Measurements from ENCODE around the gene CRY2. TPM values are rescaled to one million over a fixed set of nuclear protein-coding genes. Genes with fewer than 3 reads are reported as not detected.
"Not testable (repeated sequence)": the region's sequence is repeated elsewhere in the genome, so short reads cannot be mapped to it uniquely, and the experiment has no call there.

The CRY2 gene
- polyA plus RNA-seq, 3 donors: 25.2 to 28.8 (median 27.9) TPM

DNA sequence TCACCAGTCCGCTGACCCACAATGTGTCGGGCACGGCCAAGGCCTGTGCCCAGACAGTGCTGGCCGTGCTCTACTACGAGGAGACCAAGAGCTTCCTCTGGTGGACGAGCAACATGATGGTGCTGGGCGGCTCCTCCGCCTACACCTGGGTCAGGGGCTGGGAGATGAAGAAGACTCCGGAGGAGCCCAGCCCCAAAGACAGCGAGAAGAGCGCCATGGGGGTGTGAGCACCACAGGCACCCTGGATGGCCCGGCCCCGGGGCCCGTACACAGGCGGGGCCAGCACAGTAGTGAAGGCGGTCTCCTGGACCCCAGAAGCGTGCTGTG lies 36.2 kb upstream of the CRY2 start:
- DNase-seq (ENCODE audit: low read depth in 3 of 3, low spot score in 2 of 3): no peak

DNA sequence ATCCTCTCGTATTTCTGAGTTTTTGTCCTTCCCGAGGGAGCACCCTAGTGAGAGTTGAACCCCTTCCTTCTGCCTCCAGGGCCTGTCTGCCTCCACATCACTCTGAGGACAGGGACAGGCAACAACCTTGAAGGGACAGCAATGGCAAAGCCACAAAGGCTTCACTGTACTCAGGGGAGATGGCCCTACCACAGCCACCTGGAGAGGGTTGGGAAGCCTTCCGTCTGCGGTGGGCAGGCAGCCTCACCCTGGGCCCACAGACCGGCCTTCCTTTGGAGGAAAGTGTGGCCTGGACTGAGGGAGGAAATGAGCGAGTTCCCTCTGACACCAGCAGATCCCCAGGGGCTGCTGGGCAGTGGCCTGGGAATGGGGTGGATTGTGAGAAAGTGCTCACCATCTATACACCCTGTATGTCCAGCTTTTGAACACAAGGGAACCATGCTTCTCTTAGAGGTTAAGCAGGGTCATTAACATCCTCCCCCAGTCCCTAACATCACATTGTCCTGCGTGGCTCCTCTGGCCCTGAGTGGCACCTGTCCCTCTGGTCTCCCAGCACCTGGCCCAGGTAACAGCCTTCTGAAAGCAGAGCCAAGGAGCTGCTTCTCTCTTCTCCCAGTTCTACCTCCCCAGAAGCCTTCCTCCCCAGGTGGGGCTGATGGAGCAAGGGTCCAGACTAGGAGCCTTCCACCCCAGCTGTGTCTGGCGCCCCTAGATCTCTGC lies 35.5 kb upstream of the CRY2 start:
- no peak for DNase-seq (ENCODE audit: low read depth in 3 of 3, low spot score in 2 of 3)

DNA sequence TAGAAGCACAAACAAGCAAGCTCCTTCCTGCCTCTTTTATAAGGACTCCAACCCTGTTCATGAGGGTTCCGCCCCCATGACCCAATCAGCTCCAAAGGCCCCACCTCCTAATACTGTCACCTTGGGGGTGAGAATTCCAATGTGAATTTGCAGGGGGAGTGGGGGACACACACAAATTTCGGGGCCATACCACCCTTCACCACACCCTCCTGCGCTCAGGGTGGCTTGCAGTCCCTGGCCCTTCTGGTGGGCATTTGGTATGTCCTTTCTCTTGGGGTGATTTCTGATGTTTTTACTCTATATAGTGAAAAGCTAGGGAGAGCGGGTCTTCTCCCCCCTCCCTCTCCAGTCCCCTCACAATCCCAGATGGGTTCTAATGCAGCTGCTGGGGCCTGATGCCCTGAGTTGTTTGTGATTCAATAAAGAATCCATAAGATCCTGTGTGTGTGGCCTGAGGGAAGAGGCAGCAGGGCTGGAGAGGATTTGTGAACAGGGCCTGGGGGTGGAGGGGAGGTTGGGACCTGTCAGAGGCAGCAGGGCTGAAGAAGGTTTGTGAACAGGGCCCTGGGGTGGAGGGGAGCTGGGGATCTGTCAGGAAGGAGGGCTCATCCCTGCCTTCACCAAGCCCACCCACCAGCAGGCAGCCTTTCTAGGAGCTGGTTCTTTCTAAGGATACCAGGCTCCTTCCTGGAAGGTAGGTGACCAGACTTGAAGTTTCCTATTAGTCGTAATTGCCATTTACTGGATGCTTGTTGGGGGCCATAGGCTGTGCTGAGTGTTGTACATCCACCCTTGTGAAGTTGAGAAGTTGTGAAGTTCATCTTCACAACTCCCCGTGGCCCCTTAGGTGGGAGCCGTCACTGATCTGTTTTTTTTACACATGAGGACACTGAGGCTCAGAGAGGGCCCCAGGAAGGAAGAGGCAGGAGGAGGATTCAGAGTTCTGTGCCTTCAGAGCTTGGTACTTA lies 34.4 kb upstream of the CRY2 start:
- DNase-seq (ENCODE audit: low read depth in 3 of 3, low spot score in 2 of 3): no peak

DNA sequence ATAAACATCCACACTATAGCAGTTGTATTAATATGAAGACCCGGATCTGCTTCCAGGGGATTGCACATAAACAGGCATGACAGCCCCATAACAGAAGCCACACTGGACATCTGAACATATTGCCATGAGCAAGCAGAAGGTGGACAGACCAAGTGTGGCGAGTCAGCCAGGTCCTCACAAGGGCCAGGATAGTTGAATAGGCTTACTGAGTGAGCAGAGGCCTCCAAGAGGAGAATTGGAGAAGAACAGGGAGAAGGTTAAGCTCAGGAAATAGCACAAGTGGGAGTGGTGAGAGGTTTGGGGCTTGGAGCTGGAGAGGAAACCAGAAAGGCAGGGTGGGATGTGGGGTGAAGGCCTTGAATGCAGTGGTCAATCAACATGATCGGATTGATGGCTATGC lies 31.5 kb upstream of the CRY2 start:
- no peak for DNase-seq (ENCODE audit: low read depth in 3 of 3, low spot score in 2 of 3)

DNA sequence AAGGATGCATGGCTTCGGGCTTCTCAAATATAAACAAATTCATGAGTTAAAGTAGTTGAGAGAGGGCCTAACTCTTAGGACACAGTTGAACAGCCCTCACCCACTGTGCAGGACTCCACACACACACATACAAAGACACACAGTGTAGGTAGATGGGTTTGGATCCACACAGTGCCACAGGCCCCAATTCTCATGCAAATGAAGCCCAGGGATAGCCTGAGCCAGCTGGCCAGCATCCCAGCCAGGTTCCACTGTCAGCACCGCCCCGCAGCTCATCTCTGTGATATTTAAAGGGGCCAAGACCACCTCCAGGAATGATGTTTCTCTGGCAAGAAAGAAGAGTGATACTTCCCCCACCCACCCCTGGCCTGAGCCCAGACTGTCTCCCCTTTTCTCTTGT lies 30.7 kb upstream of the CRY2 start:
- no peak for DNase-seq (ENCODE audit: low read depth in 3 of 3, low spot score in 2 of 3)

DNA sequence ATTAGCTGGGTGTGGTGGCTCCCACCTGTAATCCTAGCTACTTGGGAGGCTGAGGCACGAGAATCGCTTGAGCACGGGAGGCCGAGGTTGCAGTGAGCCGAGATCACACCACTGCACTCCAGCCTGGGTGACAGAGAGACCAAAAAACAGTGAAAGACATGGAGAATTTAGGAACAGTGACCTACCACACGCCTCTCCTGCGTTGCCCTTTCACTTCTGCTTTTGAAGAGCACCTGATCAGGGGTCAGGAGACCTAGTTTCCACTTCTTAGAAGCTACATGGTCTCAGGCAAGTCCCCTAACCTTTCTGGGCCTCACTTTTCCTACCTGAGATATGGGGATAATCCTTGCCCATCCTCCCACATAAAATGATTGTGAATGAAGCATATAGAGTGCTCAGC lies 30.1 kb upstream of the CRY2 start:
- DNase-seq (ENCODE audit: low read depth in 3 of 3, low spot score in 2 of 3): no peak

DNA sequence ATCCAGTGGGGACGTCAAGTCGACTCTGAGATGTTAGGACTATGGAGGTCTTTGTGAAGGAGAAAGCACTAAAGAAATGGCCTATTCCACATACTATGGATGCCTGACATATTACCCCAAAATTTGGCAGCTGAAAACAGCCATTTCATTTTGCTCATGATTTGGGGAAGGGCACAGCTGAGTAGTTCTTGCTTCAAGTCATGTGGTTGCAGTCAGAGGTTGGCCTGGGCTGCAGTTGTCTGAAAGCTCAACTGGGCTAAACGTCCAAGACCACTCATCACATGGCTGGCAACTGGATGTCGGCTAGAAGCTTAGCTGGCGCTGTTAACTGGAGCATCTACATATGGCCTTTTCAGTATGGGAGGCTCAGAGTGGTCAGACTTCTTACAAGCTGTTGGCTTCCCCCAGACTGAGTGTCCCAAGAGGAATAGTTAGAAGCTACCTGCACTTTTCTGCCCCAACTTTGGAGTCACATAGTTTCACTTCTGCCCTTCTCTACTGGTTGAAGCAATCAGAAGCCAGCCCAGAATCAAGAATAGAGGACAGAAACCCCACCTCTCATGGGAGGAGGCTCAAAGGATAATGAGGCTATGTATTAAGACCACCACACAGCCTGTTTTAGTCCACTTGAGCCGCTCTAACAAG lies 28.2 kb upstream of the CRY2 start:
- no peak for DNase-seq (ENCODE audit: low read depth in 3 of 3, low spot score in 2 of 3)

DNA sequence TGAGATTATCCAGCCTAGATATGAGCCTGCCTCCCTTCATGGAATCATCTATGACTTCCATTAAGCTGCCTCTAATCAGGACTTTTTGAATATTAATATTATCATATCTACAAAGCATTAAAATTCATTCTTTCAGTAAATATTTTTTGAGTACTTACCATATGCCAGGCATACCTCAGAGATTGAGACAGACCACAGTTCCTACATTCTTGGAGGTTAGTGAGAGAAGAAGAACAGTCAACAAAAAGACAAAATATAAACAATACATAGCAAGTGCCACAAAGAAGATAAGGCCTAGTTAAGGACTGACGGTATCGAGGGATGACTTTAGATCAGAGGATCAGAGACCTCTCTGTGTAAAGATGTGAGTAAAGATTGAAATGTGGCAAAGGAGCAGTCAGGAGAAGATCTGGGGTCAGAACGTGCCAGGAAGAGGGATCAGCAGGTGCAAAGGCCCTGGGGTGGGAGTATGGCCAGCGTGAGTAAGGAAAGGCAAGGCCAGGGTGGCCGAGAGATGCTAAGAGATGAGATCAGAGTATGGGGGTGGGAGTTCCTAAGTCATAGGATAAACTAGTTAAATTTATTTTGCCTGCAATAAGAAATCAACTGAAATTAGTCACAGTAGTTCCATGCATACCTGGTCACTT lies 26.9 kb upstream of the CRY2 start:
- no peak for DNase-seq (ENCODE audit: low read depth in 3 of 3, low spot score in 2 of 3)

DNA sequence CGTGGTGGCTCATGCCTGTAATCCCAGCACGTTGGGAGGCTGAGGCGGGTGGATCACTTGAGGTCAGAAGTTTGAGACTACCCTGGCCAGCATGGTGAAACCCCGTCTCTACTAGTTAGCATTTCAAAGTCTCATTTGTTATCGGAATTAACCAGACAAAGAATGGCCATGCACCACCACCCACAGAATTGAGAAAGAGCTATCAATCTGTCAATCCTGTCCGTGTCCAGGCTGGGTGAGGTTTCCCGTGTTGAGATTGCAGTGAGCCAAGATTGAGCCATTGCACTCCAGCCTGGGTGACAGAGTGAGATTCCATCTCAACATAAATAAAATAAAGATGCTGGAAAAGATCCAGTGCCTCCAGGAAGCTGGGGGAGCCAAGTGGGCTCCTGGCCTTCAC lies 20.8 kb upstream of the CRY2 start:
- not testable (repeated sequence) for DNase-seq (ENCODE audit: low read depth in 3 of 3, low spot score in 2 of 3)

DNA sequence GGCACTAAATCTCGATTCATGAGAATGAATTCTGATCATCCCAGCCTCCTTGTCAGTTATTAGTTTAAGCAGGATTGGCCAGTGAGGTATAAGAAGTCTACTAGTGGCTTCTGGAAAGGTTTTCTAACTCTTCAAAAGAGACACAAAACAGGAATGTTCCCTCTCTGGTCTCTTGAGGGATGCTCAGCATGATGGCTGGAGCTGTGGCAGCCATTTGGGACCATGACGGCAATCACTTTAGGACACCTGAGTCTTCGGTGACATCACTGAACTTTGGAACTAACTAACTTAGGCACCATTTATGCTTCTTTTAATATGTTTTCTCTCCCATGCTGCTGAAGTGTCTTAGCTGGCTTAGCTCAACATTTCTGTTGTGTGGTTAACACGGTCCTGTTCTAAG lies 20.2 kb upstream of the CRY2 start:
- DNase-seq (ENCODE audit: low read depth in 3 of 3, low spot score in 2 of 3): no peak

DNA sequence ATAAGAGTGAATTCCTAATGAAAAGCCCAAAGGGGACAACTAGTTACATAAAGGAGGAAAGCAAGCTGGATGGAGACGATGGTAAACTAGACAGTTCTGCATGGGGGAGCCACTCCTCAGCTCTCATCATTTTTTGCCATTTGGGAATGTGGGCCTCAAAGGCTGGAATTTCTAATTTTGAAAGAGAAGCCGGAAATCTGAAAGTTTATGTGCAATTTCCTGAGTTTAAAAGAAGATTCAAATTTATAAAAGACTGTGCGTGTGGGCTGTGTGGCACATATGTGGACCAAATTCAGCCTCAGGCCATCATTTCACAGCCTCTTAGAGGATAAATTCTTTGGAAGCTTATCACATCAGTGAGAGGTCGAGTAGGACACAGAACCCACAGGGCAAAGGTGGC lies 18.3 kb upstream of the CRY2 start:
- no peak for DNase-seq (ENCODE audit: low read depth in 3 of 3, low spot score in 2 of 3)

DNA sequence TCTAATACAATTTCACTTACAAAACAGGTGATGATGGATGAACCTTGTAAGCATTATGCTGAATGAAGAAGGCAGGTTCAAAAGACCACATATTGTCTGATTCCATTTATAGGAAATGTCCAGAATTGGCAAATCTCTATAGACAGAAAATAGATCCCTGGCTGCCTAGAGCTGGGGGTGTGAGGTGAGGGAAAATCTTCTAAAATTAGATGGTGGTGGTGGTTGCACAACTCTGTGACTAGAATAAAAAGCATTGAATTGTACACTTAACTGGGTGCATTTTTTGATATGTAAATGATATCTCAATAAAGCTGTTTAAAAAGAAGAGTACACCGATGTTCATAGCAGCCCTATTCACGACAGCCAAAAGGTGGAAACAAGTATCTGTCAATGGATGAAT lies 16.7 kb upstream of the CRY2 start:
- no peak for DNase-seq (ENCODE audit: low read depth in 3 of 3, low spot score in 2 of 3)

DNA sequence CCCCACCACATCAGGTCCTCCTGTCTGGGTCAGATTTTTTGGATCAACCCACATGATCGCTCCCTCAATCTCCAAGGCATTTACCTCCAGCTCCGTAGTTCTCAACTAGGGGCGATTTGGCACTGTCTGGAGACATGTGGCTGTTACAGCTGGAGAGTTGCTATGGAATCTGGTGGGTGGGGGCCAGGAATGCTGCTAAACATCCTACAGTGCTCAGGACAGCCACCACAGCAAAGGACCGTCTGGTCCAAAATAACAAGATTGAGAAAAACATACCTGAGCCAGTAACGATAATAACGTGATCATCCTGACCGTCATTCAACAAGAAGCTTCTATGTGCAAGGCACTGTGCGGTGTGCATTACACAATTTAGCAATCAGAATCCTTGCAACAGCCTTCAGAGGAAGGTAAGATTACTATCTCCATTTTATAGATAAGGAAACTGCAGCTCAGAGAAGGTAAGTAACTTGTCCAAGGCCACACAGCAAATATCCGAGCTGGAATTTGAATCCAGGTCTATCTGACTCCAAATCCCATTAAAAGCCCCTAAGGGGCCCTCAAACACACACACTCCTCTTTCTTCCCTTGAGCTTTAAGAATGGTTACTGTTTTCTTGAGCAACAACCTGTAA lies 14.3 kb upstream of the CRY2 start:
- DNase-seq (ENCODE audit: low read depth in 3 of 3, low spot score in 2 of 3): no peak

DNA sequence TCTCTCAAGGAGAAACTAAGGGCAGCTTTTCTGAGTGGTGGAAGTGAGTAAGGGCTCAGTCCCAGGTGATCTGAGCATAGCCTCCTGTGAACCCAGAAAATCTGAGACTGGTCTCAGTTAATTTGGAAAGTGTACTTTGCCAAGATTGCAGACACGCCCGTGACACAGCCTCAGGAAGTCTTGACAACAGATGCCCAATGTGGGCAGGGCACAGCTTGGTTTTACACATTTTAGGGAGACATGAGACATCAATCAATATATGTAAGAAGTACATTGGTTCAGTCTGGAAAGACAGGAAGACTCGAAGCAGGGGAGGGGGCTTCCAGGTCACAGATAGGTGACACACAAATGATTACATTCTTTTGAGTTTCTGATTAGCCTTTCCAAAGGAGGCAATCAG lies 13.5 kb upstream of the CRY2 start:
- DNase-seq (ENCODE audit: low read depth in 3 of 3, low spot score in 2 of 3): no peak

DNA sequence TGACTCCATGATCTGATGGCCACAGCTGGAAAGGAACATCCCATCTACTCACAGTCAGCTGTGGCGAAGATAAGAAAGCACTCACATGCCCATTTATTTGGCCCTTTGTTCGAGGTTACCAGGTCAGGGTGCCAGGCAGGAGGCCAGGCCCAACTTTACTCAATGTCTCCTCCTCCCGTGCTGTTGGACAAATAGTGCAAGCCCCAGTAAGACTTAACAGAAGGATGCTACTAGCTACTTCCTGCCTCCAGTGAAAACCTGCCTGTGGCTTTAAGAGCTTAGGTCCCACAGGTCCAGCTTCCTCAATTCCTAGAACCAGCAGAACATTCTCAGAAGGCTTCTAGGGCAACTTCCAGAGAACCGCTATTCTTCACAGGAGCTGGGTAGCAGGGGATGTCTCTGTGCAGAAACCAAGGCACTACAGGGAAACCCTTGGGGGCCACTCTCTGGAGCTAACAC lies 12.9 kb upstream of the CRY2 start:
- DNase-seq (ENCODE audit: low read depth in 3 of 3, low spot score in 2 of 3): no peak

DNA sequence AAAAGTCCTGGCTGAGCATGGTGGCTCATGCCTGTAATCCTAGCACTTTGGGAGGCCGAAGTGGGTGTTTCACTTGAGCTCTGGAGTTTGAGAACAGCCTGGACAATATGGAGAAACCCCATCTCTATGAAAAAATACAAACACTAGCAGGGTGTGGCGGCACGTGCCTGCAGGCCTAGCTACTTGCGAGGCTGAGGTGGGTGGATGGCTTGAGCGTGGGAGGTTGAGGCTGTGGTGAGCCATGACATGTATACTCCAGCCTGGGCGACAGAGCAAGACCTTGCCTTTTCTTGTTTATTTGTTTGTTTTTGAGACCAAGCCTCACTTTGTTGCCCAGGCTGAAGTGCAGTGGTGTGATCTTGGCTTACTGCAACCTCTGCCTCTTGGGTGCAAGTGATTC lies 8.1 kb upstream of the CRY2 start:
- DNase-seq (ENCODE audit: low read depth in 3 of 3, low spot score in 2 of 3): no peak

DNA sequence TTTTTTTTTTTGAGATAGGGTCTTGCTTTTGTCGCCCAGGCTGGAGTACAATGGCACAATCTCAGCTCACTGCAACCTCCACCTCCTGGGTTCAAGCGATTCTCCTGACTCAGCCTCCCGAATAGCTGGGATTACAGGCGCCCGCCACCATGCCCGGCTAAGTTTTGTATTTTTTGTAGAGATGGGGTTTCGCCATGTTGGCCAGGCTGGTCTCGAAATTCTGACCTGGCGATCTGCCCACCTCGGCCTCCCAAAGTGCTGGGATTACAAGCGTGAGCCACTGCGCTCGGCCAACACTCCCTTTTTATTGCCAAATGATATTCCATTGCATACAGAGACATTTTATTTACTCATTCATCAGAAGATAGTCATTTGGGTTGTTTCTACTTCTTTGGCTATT lies 7.0 kb upstream of the CRY2 start:
- DNase-seq (ENCODE audit: low read depth in 3 of 3, low spot score in 2 of 3): not testable (repeated sequence)

DNA sequence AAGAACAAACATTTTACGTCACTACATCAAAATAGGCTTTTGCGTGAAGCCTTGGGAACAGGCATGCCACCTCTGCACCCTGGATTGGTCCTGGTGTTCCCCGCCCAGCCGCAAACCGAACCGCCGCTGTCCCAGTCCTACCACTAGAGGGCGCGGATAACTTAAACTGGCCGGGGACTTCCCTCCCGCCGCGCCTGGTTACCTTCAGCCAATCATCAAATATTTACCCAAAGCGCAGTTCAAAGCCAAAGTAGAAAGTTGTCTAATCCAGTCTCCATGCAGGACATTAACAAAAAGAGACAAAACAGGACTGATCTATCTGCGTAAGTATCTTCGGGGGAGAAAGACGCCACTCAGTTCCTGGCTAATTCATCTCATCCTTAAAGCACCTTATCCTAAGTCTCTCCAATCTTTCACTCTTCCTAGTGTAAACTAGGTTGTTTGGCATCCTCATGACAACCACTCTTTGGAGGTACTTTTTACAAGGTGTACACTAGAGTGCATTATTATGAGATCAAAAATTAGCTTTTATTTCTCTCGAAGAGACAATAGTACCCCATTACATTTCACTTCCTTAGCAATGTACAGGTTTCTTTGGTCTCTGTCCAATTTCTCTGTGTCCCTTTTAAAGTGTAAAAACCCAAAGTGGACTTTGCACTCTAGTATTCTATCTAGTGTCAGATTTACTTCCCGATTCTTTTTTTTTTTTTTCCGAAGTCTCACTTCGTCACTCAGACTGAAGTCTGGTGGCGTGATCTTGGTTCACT lies 3.9 kb upstream of the CRY2 start:
- DNase-seq (ENCODE audit: low read depth in 3 of 3, low spot score in 2 of 3): peak; percentile 77 to 85 (median 78)

DNA sequence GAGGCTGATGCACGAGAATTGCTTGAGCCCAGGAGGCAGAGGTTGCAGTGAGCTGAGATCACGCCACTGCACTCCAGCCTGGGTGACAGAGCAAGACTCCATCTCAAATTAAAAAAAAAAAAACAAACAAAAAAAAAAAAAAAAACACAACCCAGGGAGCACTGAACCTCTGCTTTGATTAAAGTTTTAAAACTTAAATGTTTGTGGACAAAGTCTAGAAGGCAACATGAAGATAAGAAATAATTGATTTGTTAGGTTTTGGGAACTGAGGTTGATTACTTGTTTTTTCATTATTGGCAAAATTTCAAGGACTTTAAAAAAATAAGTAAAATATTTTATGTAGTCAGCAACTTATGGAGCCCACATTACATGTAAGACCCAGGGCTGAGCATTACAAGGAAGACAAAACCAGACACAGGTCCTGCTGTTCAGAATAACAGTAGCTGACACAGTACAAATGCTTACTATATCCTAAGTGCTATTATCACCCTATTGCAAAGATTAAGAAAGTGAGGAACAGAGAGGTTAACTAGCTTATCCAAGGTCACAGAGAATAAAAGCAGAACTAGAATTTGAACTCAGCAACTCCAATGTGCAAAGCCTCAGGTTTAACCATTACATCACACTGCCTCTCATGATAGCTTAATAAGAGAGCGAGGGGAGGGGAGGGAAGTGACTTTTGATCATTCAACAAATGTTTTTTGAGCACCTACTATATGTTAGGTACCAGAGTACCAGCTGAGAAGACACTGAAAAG lies 2.3 kb upstream of the CRY2 start:
- no peak for DNase-seq (ENCODE audit: low read depth in 3 of 3, low spot score in 2 of 3)

All from right renal cortex interstitium (tissue), 3 donors.